ENCODE results near the gene FAM131A.
"Not testable (repeated sequence)": the region's sequence is repeated elsewhere in the genome, so short reads cannot be mapped to it uniquely, and the experiment has no call there.

Gene FAM131A

DNA sequence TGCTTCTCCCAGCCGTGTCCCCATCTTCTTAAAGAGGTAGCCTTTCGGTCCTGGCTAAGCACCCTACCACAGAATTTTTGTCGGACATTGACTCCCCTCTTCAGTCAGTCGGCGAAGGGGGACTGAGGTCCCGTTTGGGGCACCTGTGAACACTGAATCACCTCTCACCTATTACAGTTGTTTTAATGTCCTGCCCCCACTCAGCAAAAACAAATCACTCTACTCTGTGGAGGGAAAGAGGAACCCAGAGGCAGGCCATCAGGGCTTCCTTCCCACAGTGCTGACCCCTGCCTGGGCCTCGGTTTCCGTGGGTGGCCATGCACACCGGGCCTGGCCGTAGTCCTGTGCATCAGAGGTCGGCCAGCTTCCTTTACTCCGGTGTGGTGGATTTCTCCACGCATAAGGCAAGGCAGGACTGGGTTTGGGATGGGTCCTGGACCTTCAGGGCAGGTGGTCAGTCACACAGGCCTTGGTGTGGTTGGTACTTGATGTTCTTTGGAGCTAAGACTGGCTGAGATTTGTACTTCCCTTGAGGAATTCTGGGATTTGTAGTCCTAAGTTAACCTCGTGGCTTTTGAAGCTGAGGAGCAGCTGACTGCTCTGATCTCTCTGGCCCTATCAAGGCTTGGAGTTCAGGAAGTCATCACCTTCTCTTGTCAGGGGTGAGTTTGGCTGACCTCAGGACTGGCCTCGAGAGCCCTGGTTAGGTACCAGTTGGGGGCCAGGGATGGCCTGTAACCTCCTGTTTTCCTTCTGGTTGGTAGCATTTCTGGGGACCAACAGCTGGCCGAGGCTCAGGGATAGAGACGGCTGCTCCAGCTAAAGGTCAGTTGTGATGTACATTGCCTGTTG lies 627 bp upstream of the FAM131A start:
- ATAC-seq = peak; percentile 47
- TF ChIP-seq ZFP30 (CRISPR knock-in tag; IDR thresholded peaks at IDR 0.05) = no peak

DNA sequence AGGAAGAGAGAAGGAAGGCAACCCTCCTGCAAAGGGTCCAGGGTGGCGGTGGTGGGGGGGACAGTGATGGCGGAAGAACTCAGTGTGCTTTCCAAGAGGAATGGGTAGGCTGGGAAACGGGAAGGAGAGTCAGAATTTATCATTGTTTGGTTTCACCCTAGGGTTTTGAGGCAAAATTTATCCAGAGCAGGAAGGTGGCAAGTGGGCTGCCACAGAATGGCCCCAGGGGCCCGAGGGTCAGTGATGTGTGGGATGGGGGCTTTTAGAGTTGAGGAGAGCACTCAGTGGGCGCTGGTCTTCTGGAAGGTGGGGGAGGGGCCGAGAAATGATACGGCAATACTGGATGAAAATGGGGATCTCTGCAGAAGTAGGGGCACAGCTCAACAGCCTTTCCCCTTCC lies 581 bp downstream of the FAM131A start:
- no peak for ATAC-seq
- TF ChIP-seq BACH2 (CRISPR knock-in tag; IDR thresholded peaks at IDR 0.05; ENCODE audit: borderline replicate concordance) (no peak), ZNF70 (CRISPR knock-in tag; IDR thresholded peaks at IDR 0.05) (no peak), TCF4 (CRISPR knock-in tag; IDR thresholded peaks at IDR 0.05; ENCODE audit: borderline replicate concordance) (no peak), ZFP30 (CRISPR knock-in tag; IDR thresholded peaks at IDR 0.05) (no peak)
- TF ChIP-seq, protein P1, sequence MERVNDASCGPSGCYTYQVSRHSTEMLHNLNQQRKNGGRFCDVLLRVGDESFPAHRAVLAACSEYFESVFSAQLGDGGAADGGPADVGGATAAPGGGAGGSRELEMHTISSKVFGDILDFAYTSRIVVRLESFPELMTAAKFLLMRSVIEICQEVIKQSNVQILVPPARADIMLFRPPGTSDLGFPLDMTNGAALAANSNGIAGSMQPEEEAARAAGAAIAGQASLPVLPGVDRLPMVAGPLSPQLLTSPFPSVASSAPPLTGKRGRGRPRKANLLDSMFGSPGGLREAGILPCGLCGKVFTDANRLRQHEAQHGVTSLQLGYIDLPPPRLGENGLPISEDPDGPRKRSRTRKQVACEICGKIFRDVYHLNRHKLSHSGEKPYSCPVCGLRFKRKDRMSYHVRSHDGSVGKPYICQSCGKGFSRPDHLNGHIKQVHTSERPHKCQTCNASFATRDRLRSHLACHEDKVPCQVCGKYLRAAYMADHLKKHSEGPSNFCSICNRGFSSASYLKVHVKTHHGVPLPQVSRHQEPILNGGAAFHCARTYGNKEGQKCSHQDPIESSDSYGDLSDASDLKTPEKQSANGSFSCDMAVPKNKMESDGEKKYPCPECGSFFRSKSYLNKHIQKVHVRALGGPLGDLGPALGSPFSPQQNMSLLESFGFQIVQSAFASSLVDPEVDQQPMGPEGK (CRISPR knock-in tag; IDR thresholded peaks at IDR 0.05; ENCODE audit: borderline replicate concordance) = no peak

DNA sequence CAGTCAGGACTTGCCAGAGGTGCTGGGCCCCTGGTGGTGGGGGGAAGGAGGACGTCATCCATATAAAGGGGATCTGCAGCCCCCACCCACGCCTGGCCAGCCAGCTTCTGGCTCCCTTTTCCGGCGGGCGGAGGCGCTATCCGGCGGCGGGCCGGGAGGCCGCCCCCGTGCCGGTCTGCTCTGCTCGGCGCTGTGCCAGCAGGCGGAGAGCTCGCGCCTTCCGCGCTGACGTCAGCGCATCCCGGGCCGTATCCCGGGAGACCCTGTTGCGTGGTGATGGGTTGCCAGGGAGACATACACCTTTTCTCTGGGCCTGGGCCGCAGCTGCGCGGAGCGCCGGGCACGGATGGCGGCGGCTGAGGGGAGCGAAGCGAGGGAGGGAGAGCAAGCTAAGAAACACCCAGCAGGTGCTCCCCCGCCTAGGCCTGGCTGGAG lies 1.1 kb downstream of the FAM131A start:
- TF ChIP-seq PPARA (CRISPR knock-in tag; IDR thresholded peaks at IDR 0.05; ENCODE audit: borderline replicate concordance) = no peak
- TF ChIP-seq, protein P1 (CRISPR knock-in tag; IDR thresholded peaks at IDR 0.05; ENCODE audit: borderline replicate concordance) = peak; percentile 55; the same call in 1 of the 2 replicates
- ATAC-seq = peak; percentile 35

DNA sequence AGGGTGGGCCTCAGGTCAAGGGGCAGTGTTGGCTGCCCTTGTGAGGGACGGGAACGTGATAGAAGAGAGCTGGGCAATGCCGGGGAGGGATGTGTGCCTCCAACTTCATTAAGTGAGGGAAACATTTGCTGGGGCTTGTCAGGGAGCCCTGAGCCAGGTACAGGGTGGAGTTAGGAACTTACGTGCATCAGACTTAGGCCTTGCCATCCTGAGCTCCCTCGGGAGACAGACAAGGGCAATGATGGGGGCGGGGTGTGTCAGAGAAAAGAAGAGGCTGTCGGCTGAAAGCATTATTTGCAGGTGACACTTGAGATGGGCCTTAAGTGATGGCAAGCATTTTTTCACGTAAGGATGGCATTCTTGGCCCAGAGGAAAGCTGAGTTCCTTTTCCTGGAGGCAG lies 1.6 kb downstream of the FAM131A start:
- TF ChIP-seq GLIS3 (CRISPR knock-in tag; IDR thresholded peaks at IDR 0.05) (no peak), PPARA (CRISPR knock-in tag; IDR thresholded peaks at IDR 0.05; ENCODE audit: borderline replicate concordance) (no peak), ZC3H10 (CRISPR knock-in tag; IDR thresholded peaks at IDR 0.05) (no peak), TCF4 (CRISPR knock-in tag; IDR thresholded peaks at IDR 0.05; ENCODE audit: borderline replicate concordance) (no peak), ESRRG (CRISPR knock-in tag; IDR thresholded peaks at IDR 0.05) (no peak)
- no peak for ATAC-seq

DNA sequence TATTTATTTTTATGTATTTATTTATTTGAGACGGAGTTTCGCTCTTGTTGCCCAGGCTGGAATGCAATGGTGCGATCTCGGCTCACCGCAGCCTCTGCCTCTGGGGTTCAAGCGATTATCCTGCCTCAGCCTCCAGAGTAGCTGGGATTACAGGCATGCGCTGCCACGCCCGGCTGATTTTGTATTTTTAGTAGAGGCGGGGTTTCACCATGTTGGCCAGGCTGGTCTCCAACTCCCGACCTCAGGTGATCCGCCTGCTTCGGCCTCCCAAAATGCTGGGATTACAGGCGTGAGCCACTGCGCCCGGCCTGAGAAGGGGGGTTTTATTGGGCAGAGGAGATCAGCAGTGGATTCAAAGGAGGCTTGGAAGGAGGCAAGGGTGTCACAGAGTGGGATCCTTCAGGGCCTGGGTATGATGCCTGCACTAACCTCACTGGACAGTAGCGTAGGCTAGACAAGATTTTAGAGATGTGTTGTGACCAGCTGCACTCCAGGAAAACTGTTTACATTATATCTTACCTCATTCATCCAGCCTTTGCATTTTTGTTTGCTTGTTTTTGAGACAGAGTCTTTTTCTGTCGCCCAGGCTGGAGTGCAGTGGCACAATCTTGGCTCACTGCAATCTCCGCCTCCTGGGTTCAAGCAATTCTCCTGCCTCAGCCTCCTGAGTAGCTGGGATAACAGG lies 2.2 kb downstream of the FAM131A start:
- not testable (repeated sequence) for ATAC-seq

DNA sequence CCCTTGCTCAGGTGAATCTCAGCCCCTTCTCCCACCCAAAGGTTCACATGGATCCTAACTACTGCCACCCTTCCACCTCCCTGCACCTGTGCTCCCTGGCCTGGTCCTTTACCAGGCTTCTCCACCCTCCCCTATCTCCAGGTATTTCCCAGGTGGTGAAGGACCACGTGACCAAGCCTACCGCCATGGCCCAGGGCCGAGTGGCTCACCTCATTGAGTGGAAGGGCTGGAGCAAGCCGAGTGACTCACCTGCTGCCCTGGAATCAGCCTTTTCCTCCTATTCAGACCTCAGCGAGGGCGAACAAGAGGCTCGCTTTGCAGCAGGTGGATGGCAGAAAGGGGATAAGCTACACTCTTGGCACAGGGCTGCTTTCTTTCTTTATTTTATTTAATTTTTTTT lies 4.5 kb downstream of the FAM131A start:
- no peak for ATAC-seq
- TF ChIP-seq ZC3H10 (CRISPR knock-in tag; IDR thresholded peaks at IDR 0.05) (no peak), TCF4 (CRISPR knock-in tag; IDR thresholded peaks at IDR 0.05; ENCODE audit: borderline replicate concordance) (no peak), SNAI2 (CRISPR knock-in tag; IDR thresholded peaks at IDR 0.05) (no peak), ISL1 (CRISPR knock-in tag; IDR thresholded peaks at IDR 0.05) (no peak), ZNF8 (CRISPR knock-in tag; IDR thresholded peaks at IDR 0.05) (no peak), GLIS3 (CRISPR knock-in tag; IDR thresholded peaks at IDR 0.05) (no peak), BACH2 (CRISPR knock-in tag; IDR thresholded peaks at IDR 0.05; ENCODE audit: borderline replicate concordance) (no peak), ZFP30 (CRISPR knock-in tag; IDR thresholded peaks at IDR 0.05) (no peak)
- TF ChIP-seq, protein P2, sequence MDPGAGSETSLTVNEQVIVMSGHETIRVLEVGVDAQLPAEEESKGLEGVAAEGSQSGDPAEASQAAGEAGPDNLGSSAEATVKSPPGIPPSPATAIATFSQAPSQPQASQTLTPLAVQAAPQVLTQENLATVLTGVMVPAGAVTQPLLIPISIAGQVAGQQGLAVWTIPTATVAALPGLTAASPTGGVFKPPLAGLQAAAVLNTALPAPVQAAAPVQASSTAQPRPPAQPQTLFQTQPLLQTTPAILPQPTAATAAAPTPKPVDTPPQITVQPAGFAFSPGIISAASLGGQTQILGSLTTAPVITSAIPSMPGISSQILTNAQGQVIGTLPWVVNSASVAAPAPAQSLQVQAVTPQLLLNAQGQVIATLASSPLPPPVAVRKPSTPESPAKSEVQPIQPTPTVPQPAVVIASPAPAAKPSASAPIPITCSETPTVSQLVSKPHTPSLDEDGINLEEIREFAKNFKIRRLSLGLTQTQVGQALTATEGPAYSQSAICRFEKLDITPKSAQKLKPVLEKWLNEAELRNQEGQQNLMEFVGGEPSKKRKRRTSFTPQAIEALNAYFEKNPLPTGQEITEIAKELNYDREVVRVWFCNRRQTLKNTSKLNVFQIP (CRISPR knock-in tag; IDR thresholded peaks at IDR 0.05; ENCODE audit: borderline replicate concordance, low read depth) = no peak
- TF ChIP-seq, protein P3, sequence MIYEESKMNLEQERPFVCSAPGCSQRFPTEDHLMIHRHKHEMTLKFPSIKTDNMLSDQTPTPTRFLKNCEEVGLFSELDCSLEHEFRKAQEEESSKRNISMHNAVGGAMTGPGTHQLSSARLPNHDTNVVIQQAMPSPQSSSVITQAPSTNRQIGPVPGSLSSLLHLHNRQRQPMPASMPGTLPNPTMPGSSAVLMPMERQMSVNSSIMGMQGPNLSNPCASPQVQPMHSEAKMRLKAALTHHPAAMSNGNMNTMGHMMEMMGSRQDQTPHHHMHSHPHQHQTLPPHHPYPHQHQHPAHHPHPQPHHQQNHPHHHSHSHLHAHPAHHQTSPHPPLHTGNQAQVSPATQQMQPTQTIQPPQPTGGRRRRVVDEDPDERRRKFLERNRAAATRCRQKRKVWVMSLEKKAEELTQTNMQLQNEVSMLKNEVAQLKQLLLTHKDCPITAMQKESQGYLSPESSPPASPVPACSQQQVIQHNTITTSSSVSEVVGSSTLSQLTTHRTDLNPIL (CRISPR knock-in tag; IDR thresholded peaks at IDR 0.05; ENCODE audit: low read depth) = no peak
- TF ChIP-seq, protein P1 (CRISPR knock-in tag; IDR thresholded peaks at IDR 0.05; ENCODE audit: borderline replicate concordance) = no peak
- TF ChIP-seq, protein P4, sequence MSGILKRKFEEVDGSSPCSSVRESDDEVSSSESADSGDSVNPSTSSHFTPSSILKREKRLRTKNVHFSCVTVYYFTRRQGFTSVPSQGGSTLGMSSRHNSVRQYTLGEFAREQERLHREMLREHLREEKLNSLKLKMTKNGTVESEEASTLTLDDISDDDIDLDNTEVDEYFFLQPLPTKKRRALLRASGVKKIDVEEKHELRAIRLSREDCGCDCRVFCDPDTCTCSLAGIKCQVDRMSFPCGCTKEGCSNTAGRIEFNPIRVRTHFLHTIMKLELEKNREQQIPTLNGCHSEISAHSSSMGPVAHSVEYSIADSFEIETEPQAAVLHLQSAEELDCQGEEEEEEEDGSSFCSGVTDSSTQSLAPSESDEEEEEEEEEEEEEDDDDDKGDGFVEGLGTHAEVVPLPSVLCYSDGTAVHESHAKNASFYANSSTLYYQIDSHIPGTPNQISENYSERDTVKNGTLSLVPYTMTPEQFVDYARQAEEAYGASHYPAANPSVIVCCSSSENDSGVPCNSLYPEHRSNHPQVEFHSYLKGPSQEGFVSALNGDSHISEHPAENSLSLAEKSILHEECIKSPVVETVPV (CRISPR knock-in tag; IDR thresholded peaks at IDR 0.05) = no peak
- TF ChIP-seq, protein P5, sequence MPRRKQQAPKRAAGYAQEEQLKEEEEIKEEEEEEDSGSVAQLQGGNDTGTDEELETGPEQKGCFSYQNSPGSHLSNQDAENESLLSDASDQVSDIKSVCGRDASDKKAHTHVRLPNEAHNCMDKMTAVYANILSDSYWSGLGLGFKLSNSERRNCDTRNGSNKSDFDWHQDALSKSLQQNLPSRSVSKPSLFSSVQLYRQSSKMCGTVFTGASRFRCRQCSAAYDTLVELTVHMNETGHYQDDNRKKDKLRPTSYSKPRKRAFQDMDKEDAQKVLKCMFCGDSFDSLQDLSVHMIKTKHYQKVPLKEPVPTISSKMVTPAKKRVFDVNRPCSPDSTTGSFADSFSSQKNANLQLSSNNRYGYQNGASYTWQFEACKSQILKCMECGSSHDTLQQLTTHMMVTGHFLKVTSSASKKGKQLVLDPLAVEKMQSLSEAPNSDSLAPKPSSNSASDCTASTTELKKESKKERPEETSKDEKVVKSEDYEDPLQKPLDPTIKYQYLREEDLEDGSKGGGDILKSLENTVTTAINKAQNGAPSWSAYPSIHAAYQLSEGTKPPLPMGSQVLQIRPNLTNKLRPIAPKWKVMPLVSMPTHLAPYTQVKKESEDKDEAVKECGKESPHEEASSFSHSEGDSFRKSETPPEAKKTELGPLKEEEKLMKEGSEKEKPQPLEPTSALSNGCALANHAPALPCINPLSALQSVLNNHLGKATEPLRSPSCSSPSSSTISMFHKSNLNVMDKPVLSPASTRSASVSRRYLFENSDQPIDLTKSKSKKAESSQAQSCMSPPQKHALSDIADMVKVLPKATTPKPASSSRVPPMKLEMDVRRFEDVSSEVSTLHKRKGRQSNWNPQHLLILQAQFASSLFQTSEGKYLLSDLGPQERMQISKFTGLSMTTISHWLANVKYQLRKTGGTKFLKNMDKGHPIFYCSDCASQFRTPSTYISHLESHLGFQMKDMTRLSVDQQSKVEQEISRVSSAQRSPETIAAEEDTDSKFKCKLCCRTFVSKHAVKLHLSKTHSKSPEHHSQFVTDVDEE (CRISPR knock-in tag; IDR thresholded peaks at IDR 0.05) = no peak

Measured in SK-N-SH treated with all-trans-retinoic acid at 6 μM for 48 hours (cell line).